Measurements from ENCODE around the gene ASTN2.
A peak's percentile ranks its signal among the peaks of the same experiment; 100 is the strongest.
"Not testable (repeated sequence)": the region's sequence is repeated elsewhere in the genome, so short reads cannot be mapped to it uniquely, and the experiment has no call there.

Gene ASTN2

GRCh38 chr9:116861321-116861720, 553.5 kb downstream of the ASTN2 start:
- DNase-seq (ENCODE audit: low spot score) = no peak

- DNase-seq (ENCODE audit: low spot score) = peak; percentile 83
These were observed 554.2 kb downstream of the ASTN2 start for GRCh38 chr9:116860509-116861120.

GRCh38 chr9:116859763-116860162, 555.1 kb downstream of the ASTN2 start:
- DNase-seq (ENCODE audit: low spot score) = no peak

GRCh38 chr9:116857321-116857720, 557.5 kb downstream of the ASTN2 start:
- no peak for DNase-seq (ENCODE audit: low spot score)

GRCh38 chr9:116855881-116856662, 558.8 kb downstream of the ASTN2 start:
- DNase-seq (ENCODE audit: low spot score) = no peak

GRCh38 chr9:116849721-116850120, 565.1 kb downstream of the ASTN2 start:
- DNase-seq (ENCODE audit: low spot score) = no peak

GRCh38 chr9:116844621-116845020, 570.2 kb downstream of the ASTN2 start:
- DNase-seq (ENCODE audit: low spot score) = no peak

- no peak for DNase-seq (ENCODE audit: low spot score)
These were observed 570.8 kb downstream of the ASTN2 start for GRCh38 chr9:116843863-116844620.

GRCh38 chr9:116842658-116843057, 572.2 kb downstream of the ASTN2 start:
- DNase-seq (ENCODE audit: low spot score) = no peak

GRCh38 chr9:116838468-116838867, 576.4 kb downstream of the ASTN2 start:
- not testable (repeated sequence) for DNase-seq (ENCODE audit: low spot score)

GRCh38 chr9:116837018-116837989, 577.6 kb downstream of the ASTN2 start:
- DNase-seq (ENCODE audit: low spot score) = no peak

GRCh38 chr9:116830321-116830720, 584.5 kb downstream of the ASTN2 start:
- not testable (repeated sequence) for DNase-seq (ENCODE audit: low spot score)

- DNase-seq (ENCODE audit: low spot score) = no peak
These were observed 593.1 kb downstream of the ASTN2 start for GRCh38 chr9:116821633-116822229.

- no peak for DNase-seq (ENCODE audit: low spot score)
These were observed 595.7 kb downstream of the ASTN2 start for GRCh38 chr9:116819116-116819515.

- no peak for DNase-seq (ENCODE audit: low spot score)
These were observed 597.1 kb downstream of the ASTN2 start for GRCh38 chr9:116817762-116818161.

GRCh38 chr9:116816484-116816883, 598.4 kb downstream of the ASTN2 start:
- no peak for DNase-seq (ENCODE audit: low spot score)

GRCh38 chr9:116815835-116816234, 599.0 kb downstream of the ASTN2 start:
- no peak for DNase-seq (ENCODE audit: low spot score)

- DNase-seq (ENCODE audit: low spot score) = no peak
These were observed 601.9 kb downstream of the ASTN2 start for GRCh38 chr9:116813031-116813300.

GRCh38 chr9:116812231-116813030, 602.4 kb downstream of the ASTN2 start:
- peak; percentile 30 for DNase-seq (ENCODE audit: low spot score)

GRCh38 chr9:116809656-116810055, 605.2 kb downstream of the ASTN2 start:
- no peak for DNase-seq (ENCODE audit: low spot score)

- DNase-seq (ENCODE audit: low spot score) = no peak
These were observed 608.8 kb downstream of the ASTN2 start for GRCh38 chr9:116806075-116806474.

All from D341Med (cell line).